ENCODE results near the gene TRABD2B. TPM values are rescaled to one million over a fixed set of nuclear protein-coding genes. Genes with fewer than 3 reads are reported as not detected.

TRABD2B gene
- total RNA-seq, 2 experiments from 2014 or later: not detected

DNA sequence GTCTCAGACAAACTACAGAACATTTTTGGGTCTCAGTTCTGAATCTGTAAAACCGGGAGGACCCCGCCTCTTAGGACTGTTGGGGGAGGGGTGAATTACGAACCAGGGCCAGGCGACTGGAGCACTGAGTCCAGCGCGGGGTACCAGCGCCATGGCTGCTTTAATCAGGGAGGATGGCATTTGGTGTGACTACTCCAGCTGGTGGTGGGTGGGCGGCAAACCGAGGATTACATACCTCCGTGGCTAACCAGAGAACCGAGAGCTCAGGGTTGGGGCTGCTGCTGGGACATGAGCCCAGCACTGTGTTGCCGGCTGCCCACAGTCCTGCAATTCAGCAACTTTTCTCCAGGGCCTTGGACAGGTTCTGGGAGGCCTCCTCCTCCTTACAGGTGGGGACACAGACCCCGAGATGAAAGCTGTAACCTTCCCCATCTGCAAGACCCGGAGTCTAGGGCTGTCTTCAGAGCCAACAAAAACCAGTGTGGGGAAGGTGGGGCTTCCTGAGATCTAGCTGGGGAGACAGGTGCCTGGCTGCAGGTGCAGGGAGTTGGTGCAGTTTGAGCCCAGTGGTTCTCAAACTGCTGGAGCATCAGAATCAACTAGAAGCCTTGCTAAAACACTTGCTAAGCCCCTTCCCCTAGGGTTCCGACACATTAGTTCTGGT lies 285.9 kb downstream of the TRABD2B start:
- POLR2A ChIA-PET: no interaction called here
- peaks cover 74% of the 10 kb centered on the region for H3K27me3 Mint-ChIP-seq
- CTCF ChIA-PET: interaction anchor here (0.7 to 4.4 kb wide), 5 partner anchors 9 to 274 kb away, joined by 3 to 36 read pairs (median 3); partner anchors contain the start of gene FOXD2
- DNase-seq: no peak
- no peak overlapping the region for H3K27ac Mint-ChIP-seq
- H3K4me3 Mint-ChIP-seq: no peak overlapping the region
- no peaks in the 10 kb centered on the region for H3K36me3 Mint-ChIP-seq (ENCODE audit: low read depth)
- H3K9me3 Mint-ChIP-seq: no peaks in the 10 kb centered on the region
- peaks cover 3% of the 10 kb centered on the region for H3K4me1 Mint-ChIP-seq

Other genes starting within 250 kb of the TRABD2B start
- gene SLC5A9, start 225.3 kb upstream of the TRABD2B start, total RNA-seq: not detected

Measured in activated CD4-positive, alpha-beta T cell treated with anti-CD3 and anti-CD28 coated beads, Interleukin-2, amount 10 ng/mL, durations not matched to agents 7 days and 5 days (primary cell).